Dermis blood vessel endothelial cell (primary cell): ENCODE results near the gene KCNG4. TPM values are rescaled to one million over a fixed set of nuclear protein-coding genes. Genes with fewer than 3 reads are reported as not detected.
"Not testable (repeated sequence)": the region's sequence is repeated elsewhere in the genome, so short reads cannot be mapped to it uniquely, and the experiment has no call there.

ENCODE experiments used
- DNase-seq: peaks from one replicate; pipeline ENCODE4 v3.0.0; 2010
- total RNA-seq: library from RNA; depleted of rRNA; stranded (reverse); fragments of >200 nt; gene quantifications from 2 replicates; pipeline ENCODE4 v1.2.3, GENCODE V29; 2014

KCNG4 gene
- total RNA-seq, 1 donor from 2014 or later = not detected

DNA sequence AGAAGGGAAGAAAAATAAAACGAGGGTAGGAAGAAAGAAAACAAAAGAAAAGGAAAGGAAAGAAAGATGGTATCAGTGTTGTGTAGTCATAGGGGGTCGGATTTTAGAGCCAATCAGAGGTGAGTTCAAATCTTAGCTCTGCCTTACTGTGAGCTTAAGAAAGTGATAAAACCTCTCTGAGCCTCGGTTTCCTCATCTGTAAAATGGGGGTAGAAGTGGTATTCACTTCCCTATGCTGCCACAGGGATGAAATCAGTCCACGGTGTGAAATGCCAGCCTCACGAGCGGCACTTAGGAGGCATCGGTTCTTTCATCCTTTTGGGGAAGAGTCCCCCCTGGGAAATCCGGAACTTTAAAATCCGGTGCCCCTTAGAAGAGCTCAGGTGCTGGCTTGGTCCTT is 6.1 kb downstream of the KCNG4 start:
- DNase-seq = no peak

DNA sequence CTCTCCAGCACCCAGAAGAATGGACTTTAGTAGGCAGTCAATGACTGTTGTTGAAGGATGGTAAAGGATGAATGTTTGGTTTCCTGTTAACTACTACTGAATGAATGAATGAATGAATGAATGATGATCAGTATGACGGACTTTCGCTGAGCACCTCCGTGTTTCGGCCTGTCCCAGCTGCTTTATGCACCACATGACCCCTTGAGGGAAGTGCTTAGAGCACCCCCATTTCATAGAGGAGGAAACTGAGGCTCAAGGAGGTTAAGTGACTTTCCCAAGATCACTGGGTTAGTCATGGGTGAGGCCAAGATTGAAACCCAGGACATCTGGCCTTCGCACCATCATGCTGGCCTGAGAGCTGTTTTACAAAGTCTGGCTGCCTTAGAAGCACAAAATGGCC is 6.8 kb downstream of the KCNG4 start:
- DNase-seq = no peak

GRCh38 chr16:84232060-84232459 is 7.8 kb downstream of the KCNG4 start:
- DNase-seq = no peak

- no peak for DNase-seq
These were observed 10.3 kb downstream of the KCNG4 start for GRCh38 chr16:84229471-84229870.

DNA sequence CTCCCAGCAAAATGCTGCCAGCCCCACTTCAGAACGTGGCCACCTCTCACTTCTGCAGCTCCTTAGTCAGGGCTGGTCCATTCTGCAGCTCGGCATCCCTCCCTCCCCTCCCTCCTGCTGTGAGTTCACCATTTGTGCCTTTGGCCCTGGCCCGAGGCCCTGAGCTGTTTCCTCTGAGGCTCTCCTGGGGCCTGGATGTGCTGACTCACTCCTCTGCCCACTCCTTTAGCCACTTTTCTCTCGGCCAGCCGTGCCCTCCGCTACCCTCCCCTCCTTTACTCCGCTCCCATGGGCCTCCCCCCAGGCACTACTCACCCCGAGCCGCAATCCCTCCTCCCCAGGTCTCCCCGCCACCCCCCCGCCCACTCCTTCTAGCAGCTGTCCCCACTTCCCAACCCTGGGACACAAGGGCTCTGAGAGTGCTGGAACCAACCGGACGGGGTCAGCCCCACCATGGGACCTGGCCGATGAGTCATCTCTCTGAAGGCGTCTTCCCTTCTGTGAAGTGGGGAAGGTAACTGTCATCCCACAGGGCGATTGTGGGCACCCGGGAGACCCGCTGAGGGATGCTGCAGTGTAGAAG is 11.5 kb downstream of the KCNG4 start:
- peak; percentile 79 for DNase-seq

GRCh38 chr16:84227548-84227947 is 12.3 kb downstream of the KCNG4 start:
- no peak for DNase-seq

GRCh38 chr16:84226026-84226425 is 13.8 kb downstream of the KCNG4 start:
- DNase-seq = no peak

DNA sequence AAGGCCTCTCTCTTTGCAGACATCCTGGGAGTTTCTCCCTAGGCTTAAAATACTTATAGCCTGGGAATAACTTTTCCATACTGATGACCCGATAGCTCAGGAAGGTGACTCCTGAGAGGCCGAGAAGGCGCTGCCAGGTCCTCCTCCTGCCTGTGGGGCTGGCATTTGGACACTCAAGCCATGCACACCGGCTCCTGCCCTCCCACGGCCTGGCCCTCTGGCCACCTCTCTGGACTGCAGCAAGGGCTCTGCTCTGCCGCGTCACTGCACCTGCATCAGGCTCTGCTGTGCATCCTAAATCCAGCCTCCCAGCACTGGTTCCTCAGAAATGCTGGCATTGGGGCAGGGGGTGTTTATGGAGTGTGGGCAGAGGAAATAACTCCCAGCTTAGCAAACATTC is 14.2 kb downstream of the KCNG4 start:
- no peak for DNase-seq

- no peak for DNase-seq
These were observed 14.7 kb downstream of the KCNG4 start for GRCh38 chr16:84225126-84225525.

DNA sequence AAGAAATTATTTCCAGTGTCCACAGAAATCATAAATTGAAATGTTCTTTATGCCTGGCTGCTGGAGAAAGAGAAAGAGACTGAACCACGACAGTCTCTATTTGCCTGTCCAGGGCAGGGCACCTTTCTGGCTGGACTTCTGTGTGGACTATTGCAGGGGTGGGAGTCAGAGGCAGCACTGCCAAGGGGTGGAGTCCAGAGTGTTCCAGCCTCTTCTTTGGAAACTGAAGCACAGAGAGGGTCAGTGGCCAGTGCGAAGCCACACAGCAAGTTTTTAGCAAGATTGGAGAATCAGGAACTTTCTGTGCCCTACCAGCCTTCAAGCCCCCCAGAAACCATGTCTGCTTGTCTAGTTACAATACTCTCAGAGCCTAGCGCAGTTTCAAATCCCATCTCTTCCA is 15.3 kb downstream of the KCNG4 start:
- no peak for DNase-seq

DNA sequence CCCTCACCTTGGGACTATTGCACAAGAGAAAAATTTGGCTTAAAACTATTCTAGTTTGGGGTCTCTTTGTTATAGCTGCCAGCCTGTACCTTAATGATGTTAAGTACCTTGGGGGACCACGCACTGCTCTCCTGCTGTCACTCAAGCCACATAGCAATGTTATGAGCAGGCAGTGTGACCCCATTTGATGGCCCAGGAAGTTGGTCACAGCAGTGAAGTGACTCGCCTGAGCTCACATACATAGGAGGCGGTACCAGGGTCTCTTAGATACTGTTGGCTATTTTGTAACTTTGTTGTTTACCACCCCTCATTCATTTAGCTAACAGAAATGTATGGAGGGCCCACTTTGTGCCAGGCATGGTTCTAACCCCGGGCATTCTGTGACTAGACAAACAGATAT is 16.4 kb downstream of the KCNG4 start:
- no peak for DNase-seq

GRCh38 chr16:84220851-84221250 is 19.0 kb downstream of the KCNG4 start:
- DNase-seq = no peak

GRCh38 chr16:84218956-84219355 is 20.9 kb downstream of the KCNG4 start:
- DNase-seq = no peak

GRCh38 chr16:84218176-84218823 is 21.5 kb downstream of the KCNG4 start:
- DNase-seq = no peak

DNA sequence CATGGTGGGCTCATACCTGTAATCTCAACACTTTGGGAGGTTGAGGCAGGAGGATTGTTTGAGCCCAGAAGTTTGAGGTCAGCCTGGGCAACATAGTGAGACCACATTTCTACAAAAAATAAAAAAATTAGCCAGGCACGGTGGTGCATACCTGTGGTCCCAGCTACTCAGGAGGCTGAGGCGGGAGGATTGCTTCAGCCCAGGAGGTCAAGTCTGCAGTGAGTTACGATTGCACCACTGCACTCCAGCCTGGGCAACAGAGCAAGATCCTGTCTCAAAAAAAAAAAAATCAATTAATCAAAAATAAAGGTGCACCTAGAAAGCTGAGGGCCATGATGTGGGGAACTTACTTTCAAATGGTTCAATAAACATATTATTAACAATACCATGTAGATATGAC is 23.7 kb downstream of the KCNG4 start:
- DNase-seq = not testable (repeated sequence)

- DNase-seq = no peak
These were observed 24.3 kb downstream of the KCNG4 start for GRCh38 chr16:84215531-84215930.

DNA sequence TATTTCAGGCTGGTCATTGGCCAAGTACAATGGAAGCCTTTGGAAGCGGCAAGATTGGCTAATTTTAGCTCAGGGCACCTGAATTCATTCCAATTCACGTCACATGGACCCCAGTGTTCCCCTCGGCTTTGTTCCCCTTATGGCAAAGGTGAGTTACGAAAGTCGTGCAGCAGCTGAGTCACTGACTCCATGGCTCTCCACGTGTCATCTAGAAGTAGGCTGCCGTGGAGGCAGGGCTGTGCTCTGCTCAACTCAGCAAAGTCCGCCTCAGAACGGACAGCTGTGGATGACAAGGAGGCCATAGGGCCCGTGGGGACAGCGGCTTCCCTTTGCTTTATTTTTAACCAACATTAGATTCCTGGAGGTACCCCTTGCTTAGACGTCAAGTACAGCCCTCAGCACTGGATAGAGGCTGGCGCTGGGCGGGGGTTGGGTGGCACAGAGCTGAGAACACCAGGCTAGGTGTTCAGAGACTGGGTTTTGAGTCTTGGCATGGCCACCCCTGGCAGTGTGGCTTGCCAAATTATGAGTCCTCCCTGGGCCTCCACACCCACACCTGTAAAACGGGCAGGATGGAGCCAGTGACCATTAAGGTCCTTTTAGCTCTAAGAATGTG is 25.3 kb downstream of the KCNG4 start:
- DNase-seq = no peak

- DNase-seq = no peak
These were observed 27.2 kb downstream of the KCNG4 start for GRCh38 chr16:84212631-84213030.

DNA sequence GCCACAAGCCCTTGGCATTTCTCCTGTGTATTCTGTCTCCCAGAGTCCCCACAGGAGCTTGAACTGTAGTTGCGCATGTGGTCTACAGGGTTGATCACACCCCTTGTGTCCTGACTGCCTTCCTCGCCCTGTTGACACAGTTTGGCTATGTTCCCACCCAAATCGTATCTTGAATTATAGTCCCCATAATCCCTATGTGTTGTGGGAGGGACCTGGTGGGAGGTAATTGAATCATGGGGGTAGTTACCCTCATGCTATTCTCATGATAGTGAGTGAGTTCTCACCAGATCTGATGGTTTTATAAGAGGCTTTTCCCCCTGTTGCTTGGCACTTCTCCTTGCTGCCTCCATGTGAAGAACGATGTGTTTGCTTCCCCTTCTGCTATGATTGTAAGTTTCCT is 27.7 kb downstream of the KCNG4 start:
- DNase-seq = no peak

DNA sequence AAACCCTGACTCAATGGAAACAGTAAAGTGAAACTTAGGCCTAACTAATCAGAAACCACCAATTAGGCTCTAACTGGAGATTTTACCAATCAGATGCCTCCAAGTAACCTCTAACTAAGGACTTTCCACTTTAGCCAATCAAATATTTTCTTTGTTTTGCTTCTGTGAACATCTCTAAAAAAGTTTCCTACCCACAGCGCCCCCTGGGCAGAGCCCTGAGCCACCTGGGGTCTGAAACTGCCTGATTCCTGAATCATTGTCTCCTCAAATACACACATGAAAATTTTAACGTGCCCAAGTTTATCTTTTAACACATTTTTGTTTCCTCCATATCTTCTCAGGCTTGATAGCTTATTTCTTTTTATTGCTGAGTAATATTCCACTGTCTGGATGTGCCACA is 29.8 kb downstream of the KCNG4 start:
- DNase-seq = no peak

- DNase-seq = no peak
These were observed 31.9 kb downstream of the KCNG4 start for GRCh38 chr16:84207879-84208278.

DNA sequence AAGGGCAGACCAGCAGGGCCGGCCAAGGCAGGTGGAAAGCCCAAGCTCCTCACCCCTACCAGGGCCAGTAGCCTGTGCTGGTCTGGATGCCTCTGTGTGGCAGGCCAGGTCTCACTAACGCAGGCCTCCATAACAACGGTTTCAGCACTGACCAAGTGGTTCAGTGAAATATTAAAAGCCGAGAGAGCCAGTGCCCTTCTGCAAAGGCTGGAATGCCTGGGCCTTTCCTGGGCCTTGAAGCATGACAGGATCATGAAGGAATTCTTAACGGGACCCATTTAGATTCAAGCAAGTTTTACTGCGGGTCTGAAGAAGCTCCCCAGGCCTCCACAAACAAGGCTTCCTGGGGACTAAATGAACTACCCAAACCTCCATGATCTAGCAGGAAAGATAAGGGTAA is 32.6 kb downstream of the KCNG4 start:
- no peak for DNase-seq

GRCh38 chr16:84205976-84206691 is 33.7 kb downstream of the KCNG4 start:
- no peak for DNase-seq

DNA sequence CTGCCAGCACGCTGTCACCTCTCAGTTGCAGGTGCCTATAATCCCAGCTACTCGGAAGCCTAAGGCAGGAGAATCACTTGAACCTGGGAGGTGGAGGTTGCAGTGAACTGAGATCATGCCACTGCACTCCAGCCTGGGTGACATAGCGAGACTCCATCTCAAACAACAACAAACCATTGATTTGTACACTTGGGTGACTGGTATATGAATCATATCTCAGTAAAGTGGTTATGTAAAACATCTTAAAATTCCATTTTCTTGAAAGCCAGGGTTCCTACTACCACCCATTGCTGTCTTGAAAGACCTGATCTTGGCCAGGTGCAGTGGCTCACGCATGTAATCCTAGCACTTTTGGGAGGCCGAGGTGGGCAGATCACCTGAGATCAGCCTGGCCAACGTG is 34.7 kb downstream of the KCNG4 start:
- DNase-seq = not testable (repeated sequence)
